ENCODE results near the gene HSD3B7. TPM values are rescaled to one million over a fixed set of nuclear protein-coding genes. Genes with fewer than 3 reads are reported as not detected.

Gene HSD3B7
- total and polyA plus RNA-seq, 2 of the 8 experiments (the other 6 are each of a cell fraction or from before 2014, with no cell fraction given): 2.9 to 6.6 TPM

DNA sequence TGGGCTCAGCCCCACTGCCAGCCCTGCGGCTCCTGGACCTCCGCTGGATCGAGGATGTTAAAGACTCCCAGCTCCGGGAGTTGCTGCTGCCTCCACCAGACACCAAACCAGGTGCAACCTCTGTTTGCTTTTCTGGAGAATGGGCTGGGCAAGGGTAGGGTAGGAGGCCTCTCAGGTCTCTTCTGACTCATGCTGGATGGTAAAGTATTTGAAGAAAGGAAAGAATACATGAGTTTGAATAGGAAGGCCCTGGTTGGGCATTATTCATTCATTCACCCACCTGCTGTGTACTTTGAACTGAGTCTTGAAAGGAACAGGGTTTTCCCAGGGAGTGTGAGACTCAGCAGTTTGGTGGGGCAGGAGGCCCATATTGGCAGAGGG lies 42.6 kb upstream of the HSD3B7 start:
- POLR2A ChIA-PET (ENCODE audit: partially characterized antibody): interaction anchor here (0.6 to 12.0 kb wide), 11 partner anchors 8 to 196 kb away, joined by 3 to 105 read pairs (median 4); partner anchors contain the start of genes FBXL19, KAT8, ORAI3 and SETD1A
- Histone ChIP-seq H4K91ac (replicated peaks; ENCODE audit: insufficient read length, low read length) (no peak overlapping the region), H3K27ac (ENCODE audit: low read depth, low read length) (no peak overlapping the region), H3K23me2 (ENCODE audit: low read depth, low read length) (no peaks in the 10 kb centered on the region; the same call in 1 of the 2 replicates), H3K79me1 (ENCODE audit: low read depth, low read length) (peaks cover 2% of the 10 kb centered on the region; the same call in 1 of the 2 replicates), H3K4me2 (ENCODE audit: insufficient read depth in 1 of 2, low read depth in 2 of 2, low read length in 2 of 2) (peak overlapping the region in 1 of 2 experiments; percentile 22; a peak in 1 of 4 replicates), H2AFZ (ENCODE audit: low read length) (no peak overlapping the region), H3K36me3 (ENCODE audit: control insufficient read depth in 2 of 4, insufficient read depth in 4 of 4, low read length in 3 of 4) (peaks cover 11 to 22% (median 12%) of the 10 kb centered on the region in 4 experiments; a peak in 7 of 8 replicates), H3K79me2 (ENCODE audit: control insufficient read depth in 1 of 2, insufficient read depth in 2 of 2, low read length in 2 of 2) (no peaks in the 10 kb centered on the region; a peak in 1 of 4 replicates), H2BK12ac (ENCODE audit: low read depth, low read length) (no peak overlapping the region), H3K27me3 (replicated peaks in 1 of 4; ENCODE audit: control insufficient read depth in 3 of 4, extremely low read depth in 1 of 4, insufficient read depth in 3 of 4, low read length in 3 of 4) (no peaks in the 10 kb centered on the region), H4K5ac (ENCODE audit: insufficient read length, low read depth, low read length) (no peak overlapping the region), H4K8ac (ENCODE audit: extremely low read depth, insufficient read depth, low read length) (no peak overlapping the region), H3K4me3 (ENCODE audit: extremely low read depth in 1 of 4, insufficient read depth in 2 of 4, low read depth in 3 of 4, low read length in 4 of 4) (0 out of 8 replicates have a peak overlapping the region, but pooled peaks of 2 of the 4 experiments have one; percentile 1 to 10), H3K18ac (ENCODE audit: extremely low read depth, low read length) (no peak overlapping the region), H3K9ac (replicated peaks in 1 of 4; ENCODE audit: extremely low read depth in 1 of 4, low read depth in 3 of 4, low read length in 3 of 4) (no peak overlapping the region), H3K4me1 (replicated peaks in 1 of 4; ENCODE audit: control insufficient read depth in 3 of 4, insufficient read depth in 4 of 4, low read length in 3 of 4) (peaks cover 0 to 19% (median 13%) of the 10 kb centered on the region in 4 experiments; a peak in 6 of 7 replicates), H2BK120ac (replicated peaks; ENCODE audit: low read depth, low read length) (no peak overlapping the region), H2BK15ac (ENCODE audit: low read length) (no peak overlapping the region), H2AK5ac (ENCODE audit: low read depth, low read length) (no peak overlapping the region), H2BK20ac (ENCODE audit: low read length) (no peak overlapping the region), H2BK5ac (ENCODE audit: low read depth, low read length) (peak overlapping the region; percentile 48; the same call in 1 of the 2 replicates), H3K56ac (replicated peaks; ENCODE audit: insufficient read length, low read depth, low read length) (no peak overlapping the region), H3K4ac (replicated peaks; ENCODE audit: insufficient read length, low read depth, low read length) (no peak overlapping the region), H4K20me1 (replicated peaks in 1 of 2; ENCODE audit: control insufficient read depth in 1 of 2, insufficient read depth in 2 of 2, low read length in 2 of 2) (peaks cover 3 to 12% of the 10 kb centered on the region in 2 experiments), H3K9me3 (ENCODE audit: insufficient read depth in 2 of 2, low read depth in 1 of 2, low read length in 1 of 2) (no peaks in the 10 kb centered on the region), H3K23ac (ENCODE audit: insufficient read length) (no peak overlapping the region), H3K14ac (ENCODE audit: insufficient read length) (no peak overlapping the region)
- FAIRE-seq (no peak), DNase-seq (ENCODE audit: low read depth in 1 of 2, low spot score in 2 of 2) (no peak)
- 78% methylated on average over 4 of the region's 4 CpGs; no CpG with 5 or more reads in 1 of the 2 experiments for WGBS, 2 experiments (ENCODE audit: extremely low coverage in 1 of 2, insufficient coverage in 1 of 2, insufficient read length in 1 of 2, insufficient replicate concordance in 2 of 2, low coverage in 1 of 2, low lambda C conversion rate in 2 of 2, missing lambda C conversion rate in 1 of 2)
- CTCF ChIA-PET (ENCODE audit: partially characterized antibody): interaction anchor here (0.6 to 4.5 kb wide), 26 partner anchors 8 to 501 kb away, joined by 3 to 33 read pairs (median 4); partner anchors contain the start of gene STX4
- TF ChIP-seq CBX8 (IDR thresholded peaks at IDR 0.05; ENCODE audit: borderline replicate concordance, low read depth, low read length): no peak

All from H1 (cell line).